HCT116 (cell line): ENCODE results near the gene PLCB4. TPM values are rescaled to one million over a fixed set of nuclear protein-coding genes. Genes with fewer than 3 reads are reported as not detected.
"Not testable (repeated sequence)": the region's sequence is repeated elsewhere in the genome, so short reads cannot be mapped to it uniquely, and the experiment has no call there.

ENCODE experiments used
- ATAC-seq: fragments of 200-7000 bp; cut with Tn5 transposase; 2 replicates; pipeline ENCODE4 v1.9.1; 2020; ENCODE audit warnings: mild to moderate bottlenecking, moderate library complexity
- BruUV-seq: library from RNA; stranded (reverse); fragments of 400-500 nt; replicated peaks from 2 replicates; lab custom pipeline; 2021; lab: Mats Ljungman, UMichigan
- CTCF ChIA-PET: fragments of 300-600 bp; sonication (Branson Sonifier 250); formaldehyde crosslinking; loops from one replicate; lab custom pipeline; 2021; ENCODE audit warnings: antibody characterized with exemption; lab: Charles Lee
- POLR2A ChIA-PET: fragments of 300-600, 350-600 bp; sonication (Branson Sonifier 250); formaldehyde crosslinking; loops from one replicate; lab custom pipeline; 2021; ENCODE audit warnings: antibody characterized with exemption; lab: Charles Lee
- RAD21 ChIA-PET, 2 experiments: fragments of 300-600 bp; sonication (Branson Sonifier 250); formaldehyde crosslinking; loops; one replicate each; lab custom pipeline; 2023; ENCODE audit warnings: low total read pairs in 2 of 2; ENCODE audit not compliant: uncharacterized antibody in 2 of 2, unreplicated experiment in 2 of 2, low non-redundant PET in 1 of 2; lab: Charles Lee
- DNase-seq: peaks from one replicate; pipeline ENCODE4 v3.0.0-alpha.2; 2010; ENCODE audit warnings: low read depth, low spot score
- H2AFZ ChIP-seq: fragments of 200-600 bp; shearing (Covaris generic), sonication (generic); 2 replicates; pipeline ENCODE4 v1.6.1; 2017; ENCODE audit warnings: low read depth, mixed run types, mixed read lengths, antibody characterized with exemption, low read length; ENCODE audit not compliant: poor library complexity, severe bottlenecking
- H3K27ac ChIP-seq: 2 replicates; pipeline ENCODE4 v1.5.1; 2012; ENCODE audit warnings: low read depth, low read length
- H3K27me3 ChIP-seq: fragments of 200-600 bp; sonication (generic); 2 replicates; pipeline ENCODE4 v1.6.1; 2016; ENCODE audit warnings: mixed run types, low read length, mixed read lengths; ENCODE audit not compliant: insufficient read depth
- H3K36me3 ChIP-seq, 2 experiments: fragments of 200-500 bp in 1 of 2; fragments of 200-600 bp in 1 of 2; sonication (Bioruptor generic) in 1 of 2; sonication (generic) in 1 of 2; 2 replicates each; pipeline versions ENCODE4 v1.5.1 to v1.6.1; 2014 to 2016; ENCODE audit warnings: low read length in 2 of 2, inconsistent platforms in 1 of 2, mixed read lengths in 1 of 2, mixed run types in 1 of 2; ENCODE audit not compliant: insufficient read depth in 2 of 2, control insufficient read depth in 1 of 2
- H3K4me1 ChIP-seq, 2 experiments: fragments of 200-600 bp in 1 of 2; sonication (generic) in 1 of 2; 2 replicates each; pipeline versions ENCODE4 v1.5.1 to v1.6.1; 2012 to 2017; ENCODE audit warnings: low read length in 2 of 2, inconsistent platforms in 1 of 2, mild to moderate bottlenecking in 1 of 2, mixed read lengths in 1 of 2, mixed run types in 1 of 2, moderate library complexity in 1 of 2; ENCODE audit not compliant: insufficient read depth in 2 of 2, control insufficient read depth in 1 of 2
- H3K4me2 ChIP-seq: fragments of 200-600 bp; sonication (generic); 2 replicates; pipeline ENCODE4 v1.6.1; 2017; ENCODE audit warnings: mixed run types, low read length, mixed read lengths
- H3K4me3 ChIP-seq, 2 experiments: fragments of 200-600 bp in 1 of 2; sonication (generic) in 1 of 2; replicated peaks in 1 of 2; 2 replicates each; pipeline ENCODE4 v1.5.1; 2011 to 2016; ENCODE audit warnings: low read length in 2 of 2, control low read depth in 1 of 2, low read depth in 1 of 2, mild to moderate bottlenecking in 1 of 2, mixed read lengths in 1 of 2, mixed run types in 1 of 2
- H3K79me2 ChIP-seq: fragments of 200-600 bp; sonication (generic); 2 replicates; pipeline ENCODE4 v1.6.1; 2017; ENCODE audit warnings: mild to moderate bottlenecking, mixed run types, low read length, moderate library complexity, mixed read lengths; ENCODE audit not compliant: insufficient read depth
- H3K9ac ChIP-seq: fragments of 200-600 bp; sonication (generic); 2 replicates; pipeline ENCODE4 v1.6.1; 2016; ENCODE audit warnings: low read length, mixed read lengths
- H3K9me2 ChIP-seq: fragments of 200-600 bp; sonication (generic), shearing (Covaris generic); 2 replicates; pipeline ENCODE4 v1.6.1; 2017; ENCODE audit warnings: mixed run types, mild to moderate bottlenecking, moderate library complexity; ENCODE audit not compliant: insufficient read depth
- H3K9me3 ChIP-seq, 2 experiments: fragments of 200-500 bp in 1 of 2; fragments of 200-600 bp in 1 of 2; sonication (Bioruptor generic) in 1 of 2; sonication (generic) in 1 of 2; 2 replicates each; pipeline ENCODE4 v1.6.1; 2014 to 2017; ENCODE audit warnings: low read length in 2 of 2, mixed read lengths in 2 of 2, inconsistent platforms in 1 of 2, low read depth in 1 of 2, mild to moderate bottlenecking in 1 of 2, mixed run types in 1 of 2, moderate library complexity in 1 of 2; ENCODE audit not compliant: control insufficient read depth in 1 of 2, insufficient read depth in 1 of 2
- H4K20me1 ChIP-seq: fragments of 200-600 bp; sonication (generic), shearing (Covaris generic); 2 replicates; pipeline ENCODE4 v1.6.1; 2017; ENCODE audit warnings: mixed run types, mild to moderate bottlenecking, moderate library complexity; ENCODE audit not compliant: insufficient read depth
- CEBPB ChIP-seq: IDR thresholded peaks from 2 replicates; pipeline ENCODE4 v1.6.1; 2012; ENCODE audit warnings: low read depth
- ELF1 ChIP-seq: IDR thresholded peaks from 2 replicates; pipeline ENCODE4 v1.6.1; 2012; ENCODE audit warnings: low read depth, borderline replicate concordance
- EZH2 ChIP-seq: fragments of 200-600 bp; sonication (generic); IDR thresholded peaks from 2 replicates; pipeline ENCODE4 v1.6.1; 2017; ENCODE audit warnings: antibody characterized with exemption, mixed run types
- EZH2phosphoT487 ChIP-seq: fragments of 200-600 bp; IDR thresholded peaks from 2 replicates; pipeline ENCODE4 v1.6.1; 2018; ENCODE audit warnings: antibody characterized with exemption, borderline replicate concordance
- FOSL1 ChIP-seq: IDR thresholded peaks from 2 replicates; pipeline ENCODE4 v1.6.1; 2012; ENCODE audit warnings: low read depth
- JUND ChIP-seq: IDR thresholded peaks from 2 replicates; pipeline ENCODE4 v1.6.1; 2012
- MAX ChIP-seq: IDR thresholded peaks from 2 replicates; pipeline ENCODE4 v1.6.1; 2012
- POLR2AphosphoS5 ChIP-seq: IDR thresholded peaks from 2 replicates; pipeline ENCODE4 v1.6.1; 2011; ENCODE audit warnings: mild to moderate bottlenecking, low read depth, low read length, moderate library complexity
- RAD21 ChIP-seq: IDR thresholded peaks from 2 replicates; pipeline ENCODE4 v1.6.1; 2012; ENCODE audit warnings: low read depth, mild to moderate bottlenecking
- SIN3A ChIP-seq: IDR thresholded peaks from 2 replicates; pipeline ENCODE4 v1.6.1; 2012; ENCODE audit warnings: low read depth
- SP1 ChIP-seq: IDR thresholded peaks from 2 replicates; pipeline ENCODE4 v1.6.1; 2012; ENCODE audit warnings: low read depth
- SRF ChIP-seq: IDR thresholded peaks from 2 replicates; pipeline ENCODE4 v1.6.1; 2012; ENCODE audit warnings: low read depth
- TCF7L2 ChIP-seq: IDR thresholded peaks from 2 replicates; pipeline ENCODE4 v1.7.0; 2011; ENCODE audit warnings: borderline replicate concordance, inconsistent platforms; ENCODE audit not compliant: insufficient read depth, insufficient read length; ENCODE audit errors: extremely low read depth
- YY1 ChIP-seq: IDR thresholded peaks from 2 replicates; pipeline ENCODE4 v1.6.1; 2011; ENCODE audit warnings: low read length, low read depth, moderate library complexity, mild to moderate bottlenecking; ENCODE audit not compliant: insufficient replicate concordance; ENCODE audit errors: extremely low read depth
- ZFX ChIP-seq: fragments of 450-650 bp; IDR thresholded peaks from 2 replicates; pipeline ENCODE4 v1.6.1; 2017
- ZNF274 ChIP-seq: fragments of 200-500 bp; sonication (Bioruptor generic); IDR thresholded peaks from 2 replicates; pipeline ENCODE4 v1.6.1; 2014; ENCODE audit warnings: mild to moderate bottlenecking, low read depth, low read length, inconsistent platforms
- intact Hi-C: fragments of 100-400 bp; cut with micrococcal nuclease; formaldehyde crosslinking; loops from 2 replicates; pipeline ENCODE4 v1.10.0; 2022
- total RNA-seq: library from RNA; stranded (reverse); gene quantifications from one replicate; pipeline ENCODE4 v1.2.1, GENCODE V29; 2021; ENCODE audit not compliant: unreplicated experiment
- TF ChIP-seq, protein P1 (sequence below): IDR thresholded peaks from 2 replicates; pipeline ENCODE4 v1.6.1; 2012
- TF ChIP-seq, protein P2 (sequence below): IDR thresholded peaks from 2 replicates; pipeline ENCODE4 v1.6.1; 2012; ENCODE audit warnings: low read depth

The PLCB4 gene
- total RNA-seq, 1 experiment from 2014 or later = 2.5 TPM

DNA sequence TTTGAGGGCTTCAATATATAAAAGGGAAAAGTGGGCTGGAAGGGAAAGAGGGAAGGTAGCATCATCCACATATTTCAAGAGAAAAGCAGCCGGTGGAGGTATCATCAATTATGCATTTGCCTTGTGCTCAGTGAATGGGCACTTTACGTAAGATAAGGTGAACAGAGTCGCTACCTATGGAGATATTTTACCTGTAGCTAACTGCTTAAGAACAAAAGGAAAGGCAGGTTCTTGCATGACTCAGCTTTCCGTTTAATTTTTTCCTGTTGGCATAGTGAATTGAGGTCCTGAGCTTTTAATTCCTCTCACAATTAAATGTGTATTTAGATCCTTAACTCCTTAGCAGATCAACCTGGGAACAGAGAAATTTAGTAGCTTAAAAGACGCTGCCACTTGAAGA is 25.5 kb upstream of the PLCB4 start:
- intact Hi-C loops = no loop called here
- POLR2A ChIA-PET = no interaction called here
- no peak overlapping the region for H3K4me3 ChIP-seq
- H3K79me2 ChIP-seq = no peaks in the 10 kb centered on the region
- H4K20me1 ChIP-seq = no peaks in the 10 kb centered on the region
- H3K27me3 ChIP-seq = no peaks in the 10 kb centered on the region
- no peaks in the 10 kb centered on the region for H3K9me2 ChIP-seq
- DNase-seq (no peak), ATAC-seq (no peak)
- no peak for TF ChIP-seq ZFX
- TF ChIP-seq YY1 = no peak
- TF ChIP-seq FOSL1 = no peak
- TF ChIP-seq ZNF274 = no peak
- no peak for TF ChIP-seq SP1
- TF ChIP-seq TCF7L2 = no peak
- no peak for TF ChIP-seq JUND
- TF ChIP-seq, protein P1, sequence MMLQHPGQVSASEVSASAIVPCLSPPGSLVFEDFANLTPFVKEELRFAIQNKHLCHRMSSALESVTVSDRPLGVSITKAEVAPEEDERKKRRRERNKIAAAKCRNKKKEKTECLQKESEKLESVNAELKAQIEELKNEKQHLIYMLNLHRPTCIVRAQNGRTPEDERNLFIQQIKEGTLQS = no peak
- TF ChIP-seq, protein P2, sequence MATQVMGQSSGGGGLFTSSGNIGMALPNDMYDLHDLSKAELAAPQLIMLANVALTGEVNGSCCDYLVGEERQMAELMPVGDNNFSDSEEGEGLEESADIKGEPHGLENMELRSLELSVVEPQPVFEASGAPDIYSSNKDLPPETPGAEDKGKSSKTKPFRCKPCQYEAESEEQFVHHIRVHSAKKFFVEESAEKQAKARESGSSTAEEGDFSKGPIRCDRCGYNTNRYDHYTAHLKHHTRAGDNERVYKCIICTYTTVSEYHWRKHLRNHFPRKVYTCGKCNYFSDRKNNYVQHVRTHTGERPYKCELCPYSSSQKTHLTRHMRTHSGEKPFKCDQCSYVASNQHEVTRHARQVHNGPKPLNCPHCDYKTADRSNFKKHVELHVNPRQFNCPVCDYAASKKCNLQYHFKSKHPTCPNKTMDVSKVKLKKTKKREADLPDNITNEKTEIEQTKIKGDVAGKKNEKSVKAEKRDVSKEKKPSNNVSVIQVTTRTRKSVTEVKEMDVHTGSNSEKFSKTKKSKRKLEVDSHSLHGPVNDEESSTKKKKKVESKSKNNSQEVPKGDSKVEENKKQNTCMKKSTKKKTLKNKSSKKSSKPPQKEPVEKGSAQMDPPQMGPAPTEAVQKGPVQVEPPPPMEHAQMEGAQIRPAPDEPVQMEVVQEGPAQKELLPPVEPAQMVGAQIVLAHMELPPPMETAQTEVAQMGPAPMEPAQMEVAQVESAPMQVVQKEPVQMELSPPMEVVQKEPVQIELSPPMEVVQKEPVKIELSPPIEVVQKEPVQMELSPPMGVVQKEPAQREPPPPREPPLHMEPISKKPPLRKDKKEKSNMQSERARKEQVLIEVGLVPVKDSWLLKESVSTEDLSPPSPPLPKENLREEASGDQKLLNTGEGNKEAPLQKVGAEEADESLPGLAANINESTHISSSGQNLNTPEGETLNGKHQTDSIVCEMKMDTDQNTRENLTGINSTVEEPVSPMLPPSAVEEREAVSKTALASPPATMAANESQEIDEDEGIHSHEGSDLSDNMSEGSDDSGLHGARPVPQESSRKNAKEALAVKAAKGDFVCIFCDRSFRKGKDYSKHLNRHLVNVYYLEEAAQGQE = no peak
- TF ChIP-seq EZH2 = no peak
- no peak for TF ChIP-seq RAD21
- no peak for TF ChIP-seq ELF1
- TF ChIP-seq POLR2AphosphoS5 = no peak
- TF ChIP-seq MAX = no peak
- no peak for TF ChIP-seq CEBPB
- no peak for TF ChIP-seq SRF
- no peak for TF ChIP-seq EZH2phosphoT487
- TF ChIP-seq SIN3A = no peak
- no peaks in the 10 kb centered on the region for H3K36me3 ChIP-seq
- no TSS peak for BruUV-seq
- H3K4me1 ChIP-seq = no peaks in the 10 kb centered on the region
- CTCF ChIA-PET = no interaction called here
- no peak overlapping the region for H3K9ac ChIP-seq
- no peak overlapping the region for H2AFZ ChIP-seq
- RAD21 ChIA-PET = no interaction called here
- no peak overlapping the region for H3K4me2 ChIP-seq
- no peak overlapping the region for H3K27ac ChIP-seq
- no peaks in the 10 kb centered on the region for H3K9me3 ChIP-seq

DNA sequence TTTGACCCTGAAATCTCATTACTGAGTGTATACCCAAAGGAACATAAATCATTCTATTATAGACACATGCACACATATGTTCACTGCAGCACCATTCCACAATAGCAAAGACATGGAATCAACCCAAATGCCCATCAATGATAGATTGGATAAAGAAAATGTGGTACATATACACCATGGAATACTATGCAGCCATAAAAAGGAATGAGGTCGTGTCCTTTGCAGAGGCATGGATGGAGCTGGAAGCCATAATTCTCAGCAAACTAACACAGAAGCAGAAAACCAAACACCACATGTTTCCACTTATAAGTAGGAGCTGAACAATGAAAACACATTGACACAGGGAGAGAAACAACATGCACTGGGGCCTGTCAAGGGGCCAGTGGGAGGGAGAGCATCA is 21.0 kb upstream of the PLCB4 start:
- H3K27ac ChIP-seq, H3K9me2 ChIP-seq, H3K9me3 ChIP-seq, intact Hi-C loops, CTCF ChIA-PET, POLR2A ChIA-PET, H3K9ac ChIP-seq, H3K4me2 ChIP-seq, H4K20me1 ChIP-seq, BruUV-seq, H3K36me3 ChIP-seq, ATAC-seq, H3K4me3 ChIP-seq, H2AFZ ChIP-seq, H3K79me2 ChIP-seq, H3K27me3 ChIP-seq, DNase-seq, RAD21 ChIA-PET: not testable (repeated sequence)
- peaks cover 22 to 27% of the 10 kb centered on the region in 2 experiments for H3K4me1 ChIP-seq
